ENCODE measurements around the gene PHTF2. TPM values are rescaled to one million over a fixed set of nuclear protein-coding genes. Genes with fewer than 3 reads are reported as not detected.
A peak's percentile ranks its signal among the peaks of the same experiment; 100 is the strongest.

PHTF2 gene
- total and polyA plus RNA-seq, 2 of the 4 experiments (the other 2 are of a cell fraction): 28.3 to 69.9 TPM

DNA sequence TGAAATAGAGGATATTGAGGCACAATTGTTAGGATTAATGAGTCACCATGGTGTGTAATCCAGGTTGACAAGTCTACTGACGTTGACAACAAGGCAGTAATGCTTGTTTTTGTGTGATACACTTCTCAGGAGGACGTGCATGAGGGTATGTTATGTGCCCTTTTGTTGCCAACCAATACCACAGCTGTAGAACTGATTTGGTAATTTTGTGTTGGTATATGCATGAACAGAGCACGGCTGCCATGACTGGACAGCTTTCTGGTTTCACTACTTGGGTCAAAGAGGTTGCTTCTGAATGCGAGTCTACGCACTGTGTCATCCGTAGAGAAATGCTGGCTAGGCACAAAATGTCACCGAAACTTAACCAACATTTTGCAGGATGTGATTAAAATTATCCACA, 32.9 kb downstream of the PHTF2 start:
- H2AK9ac ChIP-seq (replicated peaks; ENCODE audit: low read depth, low read length, poor library complexity): no peak overlapping the region
- no peak overlapping the region for H2BK20ac ChIP-seq (ENCODE audit: low read depth, low read length)
- no peak overlapping the region for H4K5ac ChIP-seq (ENCODE audit: low read depth, low read length)
- H2BK5ac ChIP-seq (ENCODE audit: low read depth, low read length, poor library complexity, severe bottlenecking): no peak overlapping the region
- no peak overlapping the region for H3K56ac ChIP-seq (ENCODE audit: extremely low read depth, insufficient read depth, low read length)
- no peak overlapping the region for H2BK120ac ChIP-seq (ENCODE audit: low read depth, low read length)
- ChIA-PET CTCF (no interaction called here), POLR2A (ENCODE audit: unreplicated experiment) (no interaction called here)
- no peak overlapping the region for H4K91ac ChIP-seq (ENCODE audit: insufficient read depth, low read depth, low read length)
- H3K9me3 ChIP-seq (ENCODE audit: control insufficient read depth, insufficient read depth, low read length): no peaks in the 10 kb centered on the region
- no peak overlapping the region for H3K4me2 ChIP-seq (ENCODE audit: low read depth, low read length)
- H3K27me3 ChIP-seq (ENCODE audit: control insufficient read depth, insufficient read depth, low read length): no peaks in the 10 kb centered on the region
- no peak overlapping the region; the same call in 1 of the 2 replicates for H3K4ac ChIP-seq (ENCODE audit: low read depth, low read length)
- H3K4me1 ChIP-seq (ENCODE audit: control insufficient read depth, insufficient read depth, low read length): peaks cover 7% of the 10 kb centered on the region
- no peak overlapping the region for H3K23ac ChIP-seq (ENCODE audit: low read depth, low read length)
- no peak overlapping the region for H3K18ac ChIP-seq (ENCODE audit: low read depth, low read length)
- H2AK5ac ChIP-seq (ENCODE audit: low read depth, low read length): no peak overlapping the region
- no peak overlapping the region for H2AFZ ChIP-seq (replicated peaks; ENCODE audit: low read length, poor library complexity)
- BruUV-seq (replicated peaks): no TSS peak
- WGBS, 2 experiments (ENCODE audit: extremely low coverage in 2 of 2, insufficient read length in 1 of 2): 100% methylated on average over 1 of the region's 7 CpGs; no CpG with 5 or more reads in 1 of the 2 experiments
- no peak overlapping the region for H4K8ac ChIP-seq (ENCODE audit: low read depth in 2 of 2, low read length in 2 of 2)
- ATAC-seq (ENCODE audit: low read depth) (no peak), DNase-seq (no peak)
- peaks cover 12% of the 10 kb centered on the region; the same call in 1 of the 2 replicates for H3K9me1 ChIP-seq (ENCODE audit: insufficient read depth, low read length)
- H3K14ac ChIP-seq (replicated peaks; ENCODE audit: low read depth, low read length): 0 out of 2 replicates have a peak overlapping the region, but pooled peaks have one; percentile 62
- peaks cover 24 to 62% of the 10 kb centered on the region in 2 experiments for H3K79me1 ChIP-seq (ENCODE audit: low read depth in 1 of 2, low read length in 2 of 2)
- H3K4me3 ChIP-seq (ENCODE audit: insufficient read depth, low read depth, low read length): no peak overlapping the region
- no peak overlapping the region for H2BK15ac ChIP-seq (ENCODE audit: low read depth, low read length)
- peaks cover 4% of the 10 kb centered on the region; the same call in 1 of the 2 replicates for H4K20me1 ChIP-seq (ENCODE audit: insufficient read depth, low read length)
- intact Hi-C loops (cut with micrococcal nuclease): no loop called here
- H3K27ac ChIP-seq (ENCODE audit: insufficient read depth, low read length): no peak overlapping the region
- H3K9ac ChIP-seq (ENCODE audit: low read depth, low read length): no peak overlapping the region
- in situ Hi-C loops (cut with MboI; ENCODE audit: low sequenced_read_pairs): no loop called here
- dilution Hi-C loops (cut with HindIII; ENCODE audit: low sequenced_read_pairs, unreplicated experiment): no loop called here
- H3K36me3 ChIP-seq (ENCODE audit: control insufficient read depth, insufficient read depth, low read length): no peaks in the 10 kb centered on the region
- TF ChIP-seq MAZ (IDR thresholded peaks at IDR 0.05; ENCODE audit: borderline replicate concordance, low read depth, low read length) (no peak), MAFK (IDR thresholded peaks at IDR 0.05; ENCODE audit: low read depth, low read length) (0 out of 2 replicates have a peak, but pooled peaks have one; percentile 8)

Data from IMR-90 (cell line).